Muscle layer of duodenum (tissue), 2 donors: ENCODE results near the gene CDK5RAP2.

Source experiments
- H3K27ac ChIP-seq: one replicate; pipeline ENCODE4 v1.7.0; 2013; ENCODE audit warnings: mild to moderate bottlenecking, low read length
- H3K27me3 ChIP-seq: one replicate; pipeline ENCODE4 v1.7.0; 2013; ENCODE audit warnings: low read depth, mild to moderate bottlenecking, control low read depth, low read length
- H3K36me3 ChIP-seq, 2 donors: one replicate each; pipeline ENCODE4 v1.7.0; 2013; ENCODE audit warnings: low read length in 2 of 2, control low read depth in 1 of 2, mild to moderate bottlenecking in 1 of 2; ENCODE audit not compliant: insufficient read depth in 2 of 2, control insufficient read depth in 1 of 2
- H3K4me1 ChIP-seq, 2 donors: one replicate each; pipeline ENCODE4 v1.7.0; 2013; ENCODE audit warnings: low read length in 2 of 2, mild to moderate bottlenecking in 2 of 2, control low read depth in 1 of 2, moderate library complexity in 1 of 2; ENCODE audit not compliant: insufficient read depth in 2 of 2, control insufficient read depth in 1 of 2
- H3K4me3 ChIP-seq, 2 donors: one replicate each; pipeline ENCODE4 v1.7.0; 2013; ENCODE audit warnings: low read length in 2 of 2, low read depth in 1 of 2, mild to moderate bottlenecking in 1 of 2
- H3K9me3 ChIP-seq, 2 donors: one replicate each; pipeline ENCODE4 v1.7.0; 2013; ENCODE audit warnings: low read length in 2 of 2, control low read depth in 1 of 2, mild to moderate bottlenecking in 1 of 2; ENCODE audit not compliant: control insufficient read depth in 1 of 2
- donor health status: healthy.

The CDK5RAP2 gene

DNA sequence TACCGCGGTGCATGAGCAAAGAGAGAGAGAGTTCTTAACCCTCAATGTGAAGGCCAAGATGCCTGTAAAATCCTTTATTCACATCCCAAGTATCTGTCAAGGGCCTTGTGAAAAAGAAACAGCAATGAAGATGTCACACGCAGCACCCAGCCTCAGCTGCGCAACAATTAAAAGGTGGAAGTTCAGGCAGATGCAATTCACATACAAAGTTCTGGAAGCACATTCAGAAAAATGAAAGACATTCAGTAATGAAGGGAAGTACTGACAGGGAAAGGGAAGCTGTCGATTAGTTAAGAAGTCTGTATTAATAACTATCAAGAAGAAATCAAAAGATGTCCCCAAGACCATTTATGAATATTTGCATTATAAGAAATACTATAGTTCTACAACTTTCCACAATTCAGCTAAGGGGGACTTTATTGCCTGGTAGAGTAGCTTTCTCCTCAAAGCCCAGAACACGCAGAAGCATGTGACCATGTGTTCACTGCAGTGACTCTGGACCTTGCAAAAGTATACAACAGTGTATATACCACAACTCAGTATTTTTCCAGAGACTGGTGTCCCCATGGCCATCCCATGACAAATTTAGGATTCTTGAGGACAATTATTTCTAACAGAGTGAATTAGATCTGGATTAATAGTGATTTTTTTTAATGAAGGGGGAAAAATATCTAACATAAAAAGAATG is 137.5 kb downstream of the CDK5RAP2 start:
- Histone ChIP-seq H3K9me3 (no peaks in the 10 kb centered on the region), H3K4me1 (no peaks in the 10 kb centered on the region), H3K36me3 (peaks cover 26 to 37% of the 10 kb centered on the region in 2 donors), H3K27ac (no peak overlapping the region), H3K4me3 (no peak overlapping the region), H3K27me3 (no peaks in the 10 kb centered on the region)

DNA sequence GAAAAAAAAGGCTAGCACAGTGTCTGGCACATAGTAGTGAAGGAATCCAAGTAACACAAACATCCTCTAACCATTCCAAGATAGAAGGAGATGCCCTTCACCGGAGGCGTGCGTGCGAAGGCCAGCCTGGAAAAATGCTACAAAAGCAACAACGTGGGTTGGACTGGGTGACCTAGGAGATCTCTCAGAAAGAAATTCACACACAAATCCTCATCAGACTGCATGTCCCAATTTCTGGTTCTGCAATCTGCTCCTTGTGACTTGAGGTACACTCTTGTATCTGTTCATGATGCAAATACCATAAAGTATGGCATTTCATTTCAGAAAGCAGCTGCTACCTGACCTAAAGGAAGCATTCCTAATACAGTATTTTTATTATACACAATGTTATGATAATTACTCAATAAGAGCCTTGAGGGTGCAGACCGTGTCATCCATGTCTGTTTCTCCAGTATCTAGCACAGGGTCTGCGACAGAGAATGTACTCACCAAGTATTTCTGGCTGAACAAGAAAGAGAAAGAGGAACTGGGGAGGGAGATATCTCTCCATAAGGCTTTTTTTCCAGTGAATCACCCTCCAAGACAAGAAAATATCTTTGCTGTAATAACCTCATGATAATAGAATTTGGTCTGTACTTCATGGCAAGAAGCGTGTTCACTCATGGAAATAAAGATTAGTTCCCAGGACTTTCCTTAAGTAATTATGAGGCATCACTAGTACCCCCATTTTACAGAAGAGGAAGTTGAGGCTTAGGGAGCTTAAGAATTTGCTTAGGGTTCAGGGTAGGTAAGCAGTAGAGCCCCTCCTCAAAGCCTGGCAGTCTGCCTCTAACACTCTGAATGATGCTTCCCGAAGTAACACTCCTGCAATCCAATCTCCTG is 138.3 kb downstream of the CDK5RAP2 start:
- no peaks in the 10 kb centered on the region for H3K9me3 ChIP-seq
- H3K4me3 ChIP-seq = no peak overlapping the region
- H3K27ac ChIP-seq = no peak overlapping the region
- H3K27me3 ChIP-seq = no peaks in the 10 kb centered on the region
- H3K4me1 ChIP-seq = no peaks in the 10 kb centered on the region
- peaks cover 26 to 33% of the 10 kb centered on the region in 2 donors for H3K36me3 ChIP-seq

DNA sequence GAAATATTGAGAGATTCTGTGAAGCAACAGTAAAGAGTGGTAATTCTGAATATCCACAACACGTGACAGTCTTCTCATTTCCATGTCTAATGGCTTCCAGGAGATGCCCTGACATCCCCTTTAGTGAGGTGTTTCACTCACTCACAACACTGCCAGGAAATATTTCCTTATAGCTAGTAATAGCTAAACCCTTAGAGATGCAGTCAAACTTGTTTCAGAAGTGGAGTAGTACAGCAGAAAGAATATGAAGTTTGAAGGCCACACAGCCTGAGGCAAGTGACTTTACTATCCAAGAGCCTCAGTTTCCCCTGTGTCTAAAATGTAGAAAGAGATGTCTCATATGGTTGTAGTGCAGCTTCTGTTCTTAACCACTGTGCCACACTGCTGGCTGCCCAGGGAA is 139.2 kb downstream of the CDK5RAP2 start:
- Histone ChIP-seq H3K27ac (no peak overlapping the region), H3K4me1 (no peaks in the 10 kb centered on the region), H3K4me3 (no peak overlapping the region), H3K36me3 (peaks cover 29 to 33% of the 10 kb centered on the region in 2 donors), H3K27me3 (no peaks in the 10 kb centered on the region), H3K9me3 (no peaks in the 10 kb centered on the region)

DNA sequence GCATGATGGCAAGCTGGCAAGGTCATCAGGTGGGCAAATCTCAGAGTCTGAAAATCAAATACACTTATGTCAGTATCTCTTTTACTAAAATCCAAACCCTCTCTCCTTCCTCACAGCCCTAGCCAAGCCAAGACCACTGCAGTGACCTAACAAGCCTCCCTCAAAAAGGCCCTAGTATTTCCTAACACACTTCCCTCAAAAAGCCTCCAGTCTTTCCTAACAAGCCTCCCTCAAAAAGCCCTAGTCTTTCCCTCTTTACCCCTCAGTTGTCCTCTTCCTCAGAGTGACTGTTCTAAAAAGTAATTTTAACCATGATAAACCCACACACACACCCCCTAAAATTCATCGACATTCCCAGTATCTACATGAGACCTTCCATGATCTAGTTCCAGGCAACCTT is 140.0 kb downstream of the CDK5RAP2 start:
- Histone ChIP-seq H3K27ac (no peak overlapping the region), H3K9me3 (no peaks in the 10 kb centered on the region), H3K4me1 (no peaks in the 10 kb centered on the region), H3K27me3 (no peaks in the 10 kb centered on the region), H3K36me3 (peaks cover 28 to 29% of the 10 kb centered on the region in 2 donors), H3K4me3 (no peak overlapping the region)

DNA sequence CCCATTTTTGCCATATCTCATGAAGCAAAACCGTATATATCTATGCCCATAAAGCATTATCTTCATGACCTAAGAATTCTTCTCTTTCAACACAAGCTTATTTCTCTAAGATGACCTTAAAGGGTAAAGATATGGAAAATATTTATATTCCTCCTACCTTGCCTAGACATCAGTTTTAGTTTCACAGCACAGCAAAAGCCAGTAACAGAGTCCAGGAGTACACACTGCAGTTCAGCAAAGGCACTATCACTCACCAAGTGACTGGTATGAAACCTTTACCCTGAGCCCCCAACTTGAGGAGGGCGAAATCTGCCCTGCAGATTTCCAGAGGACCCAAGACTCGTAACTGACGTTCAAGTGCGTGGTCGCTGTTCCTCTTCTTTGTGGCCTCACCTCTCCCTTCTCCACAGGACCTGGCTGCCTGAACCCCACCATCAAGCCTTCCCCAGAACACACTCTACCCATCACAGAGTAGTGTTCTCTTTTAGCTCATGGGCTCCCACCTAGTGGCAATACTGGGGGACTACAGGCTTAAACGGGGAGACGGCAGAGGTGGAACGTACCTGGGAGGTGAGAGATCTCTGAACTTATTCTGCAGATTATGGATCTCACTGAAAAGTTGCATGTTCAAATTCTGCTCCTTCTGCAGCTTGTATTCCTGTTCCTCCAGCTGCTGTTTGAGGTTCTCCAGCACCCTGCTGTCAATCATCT is 141.0 kb downstream of the CDK5RAP2 start:
- Histone ChIP-seq H3K27ac (no peak overlapping the region), H3K4me3 (no peak overlapping the region), H3K36me3 (peaks cover 26 to 29% of the 10 kb centered on the region in 2 donors), H3K27me3 (no peaks in the 10 kb centered on the region), H3K4me1 (peaks cover 0 to 5% of the 10 kb centered on the region in 2 donors), H3K9me3 (no peaks in the 10 kb centered on the region)

DNA sequence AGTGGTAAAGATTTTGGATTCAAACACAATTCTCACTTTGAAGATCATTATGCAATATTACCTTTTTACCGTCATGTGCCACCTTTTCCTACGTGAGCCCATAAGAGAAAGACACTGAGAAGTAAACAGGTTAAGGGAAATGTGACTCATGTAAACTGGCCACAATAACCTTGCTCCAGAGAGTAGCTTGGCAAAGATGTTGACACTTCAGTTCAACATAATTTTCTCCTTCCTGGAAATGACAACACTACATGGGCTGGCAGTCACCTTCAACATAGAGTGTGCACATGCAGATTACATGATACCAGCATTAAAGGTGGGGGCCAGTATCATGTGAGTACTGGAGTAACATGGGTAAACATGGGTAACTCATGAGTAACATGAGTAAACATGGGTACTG is 141.9 kb downstream of the CDK5RAP2 start:
- H3K27ac ChIP-seq = no peak overlapping the region
- H3K36me3 ChIP-seq = peaks cover 25 to 29% of the 10 kb centered on the region in 2 donors
- H3K4me1 ChIP-seq = peaks cover 0 to 5% of the 10 kb centered on the region in 2 donors

DNA sequence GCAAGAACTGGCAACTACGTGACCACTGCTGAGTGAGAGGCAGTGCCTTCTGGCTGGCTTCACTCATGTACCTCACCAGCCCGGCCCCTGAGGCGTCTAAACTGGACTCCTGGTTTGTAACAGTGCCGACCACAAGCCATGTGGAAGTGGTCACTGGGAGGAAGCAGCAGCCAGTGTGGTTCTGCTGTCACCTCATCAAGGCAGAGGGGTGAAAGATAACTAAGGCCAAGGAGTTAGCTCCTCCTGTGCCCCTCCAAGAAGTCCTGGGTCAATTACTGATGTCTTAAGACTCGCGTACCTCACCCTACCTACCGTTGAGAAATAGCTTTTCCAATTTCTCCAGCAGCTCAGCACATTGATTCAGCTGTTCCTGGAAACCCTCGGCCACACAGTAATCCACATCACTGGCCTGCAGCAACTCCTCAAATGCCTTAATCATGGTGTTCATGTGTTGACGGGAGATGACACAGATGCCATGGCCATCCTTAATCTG is 142.9 kb downstream of the CDK5RAP2 start:
- no peak overlapping the region for H3K27ac ChIP-seq

More for the DNA sequence above, 141.9 kb downstream of the CDK5RAP2 start:
- Histone ChIP-seq H3K4me3 (no peak overlapping the region), H3K9me3 (no peaks in the 10 kb centered on the region), H3K27me3 (no peaks in the 10 kb centered on the region)

DNA sequence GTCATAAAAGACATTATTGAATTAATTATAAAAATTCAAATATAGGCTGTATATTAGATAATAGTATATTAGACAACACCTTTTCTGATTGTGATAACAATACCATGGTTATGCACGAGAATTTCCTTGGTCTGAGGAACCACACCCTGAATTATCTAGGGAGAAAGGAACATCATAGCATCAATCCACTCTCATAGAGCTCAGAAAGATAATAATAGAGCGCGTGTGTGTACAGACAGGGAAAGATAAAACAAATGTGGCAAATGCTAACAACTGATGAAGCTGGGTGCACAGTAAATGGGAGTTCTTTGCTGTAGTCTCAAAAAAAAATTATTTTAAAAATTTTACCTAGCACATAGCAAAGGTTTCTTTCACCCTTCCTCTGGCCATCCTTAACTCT is 143.5 kb downstream of the CDK5RAP2 start:
- no peak overlapping the region for H3K4me3 ChIP-seq
- H3K36me3 ChIP-seq = peaks cover 18 to 23% of the 10 kb centered on the region in 2 donors
- no peaks in the 10 kb centered on the region for H3K27me3 ChIP-seq
- no peaks in the 10 kb centered on the region for H3K9me3 ChIP-seq
- H3K4me1 ChIP-seq = peaks cover 0 to 5% of the 10 kb centered on the region in 2 donors
- no peak overlapping the region for H3K27ac ChIP-seq

More for the DNA sequence above, 142.9 kb downstream of the CDK5RAP2 start:
- peaks cover 18 to 25% of the 10 kb centered on the region in 2 donors for H3K36me3 ChIP-seq
- no peaks in the 10 kb centered on the region for H3K27me3 ChIP-seq
- H3K4me3 ChIP-seq = no peak overlapping the region
- no peaks in the 10 kb centered on the region for H3K9me3 ChIP-seq
- H3K4me1 ChIP-seq = peaks cover 0 to 5% of the 10 kb centered on the region in 2 donors

DNA sequence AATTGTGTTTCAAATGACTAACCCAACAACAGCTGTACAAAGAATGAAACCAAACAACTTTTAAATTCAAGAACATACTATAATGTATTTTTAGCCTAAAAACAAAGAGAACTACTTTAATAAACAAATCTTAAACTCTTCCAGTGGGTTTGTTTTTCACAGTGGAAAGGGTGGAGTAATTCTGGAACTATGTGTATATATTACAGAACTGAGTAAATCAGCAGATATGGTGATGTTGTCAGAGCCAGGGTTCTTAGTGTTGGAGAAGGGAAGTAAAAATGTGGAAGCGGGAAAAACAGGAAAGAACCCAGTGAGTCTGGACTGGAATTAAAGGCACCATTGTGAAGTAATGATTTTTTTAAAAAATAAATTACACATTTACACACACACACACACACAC is 144.9 kb downstream of the CDK5RAP2 start:
- Histone ChIP-seq H3K27me3 (no peaks in the 10 kb centered on the region), H3K36me3 (peaks cover 17 to 20% of the 10 kb centered on the region in 2 donors), H3K9me3 (no peaks in the 10 kb centered on the region), H3K4me3 (no peak overlapping the region), H3K27ac (no peak overlapping the region), H3K4me1 (peaks cover 0 to 5% of the 10 kb centered on the region in 2 donors)

DNA sequence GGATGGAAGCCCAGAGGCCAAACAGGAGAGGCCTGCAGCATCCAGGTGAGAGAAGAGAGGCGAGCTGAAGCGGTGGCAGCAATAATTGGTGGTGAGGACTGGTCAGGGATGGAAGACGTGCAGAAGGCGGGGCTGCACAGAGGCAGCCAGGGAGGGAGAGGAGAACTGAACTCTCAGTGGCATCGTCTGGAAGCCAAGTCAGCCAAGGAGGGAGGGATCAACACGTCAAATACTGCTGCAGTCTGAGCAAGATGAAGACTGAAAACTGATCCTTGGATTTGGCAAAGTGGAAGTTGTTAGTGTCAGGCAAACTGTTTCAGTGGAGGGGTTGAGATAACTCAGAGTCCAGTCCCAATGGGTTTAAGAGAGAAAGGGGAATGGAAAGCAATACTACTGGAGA is 145.4 kb downstream of the CDK5RAP2 start:
- no peak overlapping the region for H3K27ac ChIP-seq
- H3K36me3 ChIP-seq = peaks cover 11 to 17% of the 10 kb centered on the region in 2 donors
- no peak overlapping the region for H3K4me3 ChIP-seq
- H3K27me3 ChIP-seq = no peaks in the 10 kb centered on the region
- no peaks in the 10 kb centered on the region for H3K9me3 ChIP-seq
- peaks cover 0 to 5% of the 10 kb centered on the region in 2 donors for H3K4me1 ChIP-seq

DNA sequence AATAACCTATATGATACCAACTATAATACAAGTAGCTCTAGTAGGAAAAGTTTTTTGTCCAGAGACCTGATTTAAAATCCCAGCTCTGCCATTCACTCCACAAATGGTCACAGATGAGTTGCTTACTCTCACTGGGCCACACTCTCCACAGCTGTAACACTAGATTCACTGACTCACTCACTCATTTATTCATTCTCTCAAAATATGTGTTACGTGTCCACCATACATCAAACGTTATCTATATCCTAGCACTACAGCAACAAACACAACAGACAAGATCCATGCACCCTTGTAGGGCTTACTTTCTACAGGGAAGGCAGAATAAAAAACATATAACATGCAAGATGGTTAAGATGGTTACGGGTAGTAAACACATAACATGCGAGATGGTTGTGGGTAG is 146.3 kb downstream of the CDK5RAP2 start:
- Histone ChIP-seq H3K4me1 (peaks cover 0 to 5% of the 10 kb centered on the region in 2 donors), H3K4me3 (no peak overlapping the region), H3K27me3 (no peaks in the 10 kb centered on the region), H3K9me3 (no peaks in the 10 kb centered on the region), H3K27ac (no peak overlapping the region), H3K36me3 (peaks cover 6 to 8% of the 10 kb centered on the region in 2 donors)
